Brain microvascular endothelial cell (primary cell): ENCODE data around the gene VAMP7.
"Not testable (repeated sequence)": the region's sequence is repeated elsewhere in the genome, so short reads cannot be mapped to it uniquely, and the experiment has no call there.

ENCODE experiments used
- DNase-seq: peaks from one replicate; pipeline ENCODE4 v3.0.0-alpha.2; 2020
- H3K27ac ChIP-seq: fragments of 250-450 bp; sonication (Bioruptor Pico); 2 replicates; pipeline ENCODE4 v1.5.1; 2020; ENCODE audit warnings: mild to moderate bottlenecking, moderate library complexity
- H3K27me3 ChIP-seq: fragments of 250-450 bp; sonication (Bioruptor Pico); replicated peaks from 2 replicates; pipeline ENCODE4 v1.5.1; 2020; ENCODE audit warnings: mild to moderate bottlenecking
- H3K36me3 ChIP-seq: fragments of 250-450 bp; sonication (Bioruptor Pico); replicated peaks from 2 replicates; pipeline ENCODE4 v1.5.1; 2020; ENCODE audit warnings: mild to moderate bottlenecking
- H3K4me3 ChIP-seq: 2 replicates; pipeline ENCODE4 v1.5.1; 2011; ENCODE audit warnings: low read depth, mild to moderate bottlenecking, control low read depth, low read length, moderate library complexity
- CTCF ChIP-seq: IDR thresholded peaks from 2 replicates; pipeline ENCODE4 v1.5.1; 2011; ENCODE audit warnings: low read depth, mild to moderate bottlenecking, moderate library complexity, low read length, control low read depth, inconsistent platforms; ENCODE audit errors: missing control alignments
- in situ Hi-C: cut with HindIII; loops from 2 replicates; pipeline ENCODE4 v1.10.0; 2017; ENCODE audit warnings: low sequenced_read_pairs, low pct_ligation_motif_present

The VAMP7 gene

GRCh38 chrX:155923200-155923599 lies 42.1 kb downstream of the VAMP7 start:
- TF ChIP-seq CTCF: no peak
- no peaks in the 10 kb centered on the region for H3K27me3 ChIP-seq
- no peaks in the 10 kb centered on the region for H3K36me3 ChIP-seq
- no peak overlapping the region for H3K4me3 ChIP-seq
- H3K27ac ChIP-seq: no peak overlapping the region
- in situ Hi-C loops: no loop called here
- no peak for DNase-seq

DNA sequence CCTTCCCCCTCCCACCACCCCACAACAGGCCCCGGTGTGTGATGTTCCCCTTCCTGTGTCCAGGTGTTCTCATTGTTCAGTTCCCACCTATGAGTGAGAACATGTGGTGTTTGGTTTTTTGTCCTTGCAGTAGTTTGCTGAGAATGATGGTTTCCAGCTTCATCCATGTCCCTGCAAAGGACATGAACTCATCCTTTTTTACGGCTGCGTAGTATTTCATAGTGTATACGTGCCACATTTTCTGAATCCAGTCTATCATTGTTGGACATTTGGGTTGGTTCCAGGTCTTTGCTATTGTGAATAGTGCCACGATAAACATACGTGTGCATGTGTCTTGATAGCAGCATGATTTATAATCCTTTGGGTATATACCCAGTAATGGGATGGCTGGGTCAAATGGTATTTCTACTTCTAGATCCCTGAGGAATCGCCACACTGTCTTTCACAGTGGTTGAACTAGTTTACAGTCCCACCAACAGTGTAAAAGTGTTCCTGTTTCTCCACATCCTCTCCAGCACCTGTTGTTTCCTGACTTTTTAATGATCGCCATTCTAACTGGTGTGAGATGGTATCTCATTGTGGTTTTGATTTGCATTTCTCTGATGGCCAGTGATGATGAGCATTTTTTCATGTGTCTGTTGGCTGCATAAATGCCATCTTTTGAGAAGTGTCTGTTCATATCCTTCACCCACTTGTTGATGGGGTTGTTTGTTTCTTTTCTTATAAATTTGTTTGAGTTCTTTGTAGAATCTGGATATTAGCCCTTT lies 49.9 kb downstream of the VAMP7 start:
- H3K4me3 ChIP-seq, H3K27me3 ChIP-seq, H3K27ac ChIP-seq, in situ Hi-C loops, H3K36me3 ChIP-seq, DNase-seq: not testable (repeated sequence)

DNA sequence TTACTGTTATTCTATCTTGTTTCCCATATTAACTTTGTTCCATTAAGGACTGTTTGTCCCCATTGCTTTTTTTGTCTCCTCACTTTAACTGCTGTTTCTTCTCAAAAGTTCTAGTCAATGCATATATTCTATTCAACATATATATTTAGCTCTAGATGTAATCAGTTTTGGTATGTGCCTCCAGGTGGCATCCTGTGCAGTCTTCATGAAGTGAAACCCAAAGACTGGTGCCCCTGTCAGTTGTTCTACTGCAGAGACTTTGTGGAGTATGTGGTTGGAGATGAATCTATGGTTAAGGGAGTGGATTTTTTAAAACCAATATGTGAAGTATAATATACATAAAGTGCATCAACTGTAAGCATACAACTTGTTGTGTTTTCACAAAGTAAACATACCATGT lies 57.0 kb downstream of the VAMP7 start:
- Histone ChIP-seq H3K36me3 (no peaks in the 10 kb centered on the region), H3K27ac (no peak overlapping the region), H3K4me3 (no peak overlapping the region), H3K27me3 (no peaks in the 10 kb centered on the region)
- in situ Hi-C loops: no loop called here
- no peak for TF ChIP-seq CTCF
- no peak for DNase-seq

GRCh38 chrX:155949098-155949497 lies 68.0 kb downstream of the VAMP7 start:
- no peak overlapping the region for H3K4me3 ChIP-seq
- H3K36me3 ChIP-seq: no peaks in the 10 kb centered on the region
- in situ Hi-C loops: no loop called here
- DNase-seq: no peak
- H3K27me3 ChIP-seq: no peaks in the 10 kb centered on the region
- H3K27ac ChIP-seq: no peak overlapping the region
- no peak for TF ChIP-seq CTCF

GRCh38 chrX:155951237-155951789 lies 70.2 kb downstream of the VAMP7 start:
- Histone ChIP-seq H3K27me3 (no peaks in the 10 kb centered on the region), H3K36me3 (no peaks in the 10 kb centered on the region), H3K27ac (no peak overlapping the region), H3K4me3 (no peak overlapping the region)
- DNase-seq: no peak
- no peak for TF ChIP-seq CTCF
- in situ Hi-C loops: no loop called here

DNA sequence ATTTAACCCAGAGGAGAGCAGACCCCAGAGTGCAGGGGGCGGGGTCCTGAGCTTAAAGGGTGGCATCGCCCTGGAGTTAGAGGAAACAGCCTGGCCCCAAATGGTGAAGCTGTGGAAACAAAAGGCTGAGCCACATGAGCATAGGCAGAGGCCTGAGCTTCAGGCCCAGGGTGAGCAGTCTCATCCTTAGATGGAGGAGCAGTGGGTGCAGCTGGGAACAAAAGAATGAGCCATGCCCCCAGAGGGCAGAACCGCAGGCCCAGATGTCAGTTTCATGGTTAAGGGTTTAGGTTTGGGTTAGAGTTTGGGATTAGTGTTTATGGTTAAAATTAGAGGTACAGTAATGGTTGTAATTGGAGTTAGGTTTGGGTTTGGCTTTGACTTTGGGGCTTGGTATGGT lies 71.9 kb downstream of the VAMP7 start:
- Histone ChIP-seq H3K4me3 (no peak overlapping the region), H3K27ac (no peak overlapping the region), H3K27me3 (no peaks in the 10 kb centered on the region), H3K36me3 (no peaks in the 10 kb centered on the region)
- no peak for DNase-seq
- no peak for TF ChIP-seq CTCF
- in situ Hi-C loops: no loop called here
